Fibroblast of pulmonary artery (primary cell): Measurements from ENCODE around the gene SOX11.

Source experiments
- DNase-seq: peaks from one replicate; pipeline ENCODE4 v3.0.0-alpha.2; 2010; ENCODE audit warnings: low read depth
- H3K4me3 ChIP-seq: replicated peaks from 2 replicates; pipeline ENCODE4 v1.5.1; 2011; ENCODE audit warnings: low read depth, mild to moderate bottlenecking, control low read depth, low read length, moderate library complexity
- CTCF ChIP-seq: IDR thresholded peaks from 2 replicates; pipeline ENCODE4 v1.5.1; 2011; ENCODE audit warnings: mild to moderate bottlenecking, control low read depth, low read length, inconsistent platforms; ENCODE audit errors: missing control alignments

Gene SOX11

GRCh38 chr2:5734859-5735520, 42.8 kb downstream of the SOX11 start:
- H3K4me3 ChIP-seq: no peak overlapping the region
- DNase-seq: no peak
- TF ChIP-seq CTCF: no peak

DNA sequence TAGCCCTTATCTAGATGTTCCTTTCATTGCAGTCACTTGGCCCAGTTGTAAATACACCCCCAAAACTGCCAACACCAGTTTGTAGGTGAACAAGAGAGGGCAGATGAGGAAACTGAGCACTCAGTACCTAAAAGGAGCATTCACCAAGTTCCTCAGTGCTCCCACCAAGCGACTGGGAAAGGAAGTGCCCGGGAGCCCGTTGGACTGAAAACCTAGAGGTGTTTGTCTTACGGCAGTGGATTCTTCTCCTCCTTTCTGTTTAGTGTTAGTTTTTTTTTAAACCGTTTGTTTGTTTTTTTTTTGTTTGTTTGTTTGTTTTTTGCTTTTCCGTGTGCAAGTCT, 43.3 kb downstream of the SOX11 start:
- DNase-seq: no peak
- TF ChIP-seq CTCF: no peak
- H3K4me3 ChIP-seq: no peak overlapping the region

GRCh38 chr2:5736050-5736449, 43.9 kb downstream of the SOX11 start:
- no peak for TF ChIP-seq CTCF
- H3K4me3 ChIP-seq: no peak overlapping the region
- no peak for DNase-seq

DNA sequence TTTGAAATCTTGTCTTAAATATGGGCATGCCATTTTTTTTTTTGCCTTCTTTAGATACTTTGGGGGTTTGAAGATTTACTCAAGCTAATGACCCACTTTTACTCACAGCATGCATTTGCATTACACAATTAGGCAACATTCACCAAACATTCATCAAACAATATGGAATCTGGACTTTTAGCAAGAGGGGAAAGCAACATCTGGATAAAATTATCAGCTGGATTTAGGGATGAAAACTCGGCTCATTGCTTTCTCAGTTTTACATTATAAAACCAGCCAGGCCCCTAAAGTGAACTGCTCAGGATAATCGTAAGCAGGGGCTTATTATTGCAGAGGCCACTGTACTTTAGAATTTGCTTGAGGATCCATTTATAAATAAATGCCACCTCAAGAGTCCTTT, 44.7 kb downstream of the SOX11 start:
- H3K4me3 ChIP-seq: no peak overlapping the region
- no peak for DNase-seq
- TF ChIP-seq CTCF: no peak

DNA sequence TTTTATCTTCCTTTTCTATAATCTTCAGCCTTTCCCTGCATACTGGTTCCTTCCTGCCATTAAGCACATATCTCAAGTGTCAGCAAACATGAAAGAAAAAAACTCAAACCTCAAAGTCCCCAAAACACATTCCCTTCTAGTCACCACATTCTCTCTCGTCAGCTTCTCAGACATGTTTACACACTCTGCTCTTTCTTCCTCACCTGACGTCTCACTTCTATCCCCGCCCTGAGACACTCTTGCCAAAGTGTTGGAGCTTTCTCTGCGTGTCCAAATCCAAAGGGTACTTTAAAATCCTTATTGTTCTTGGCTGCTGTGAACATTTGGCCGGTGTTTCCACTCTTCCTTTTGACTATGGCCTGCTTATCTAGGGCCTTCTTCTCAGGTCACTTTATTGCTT, 47.9 kb downstream of the SOX11 start:
- H3K4me3 ChIP-seq: no peak overlapping the region
- TF ChIP-seq CTCF: no peak
- no peak for DNase-seq

GRCh38 chr2:5740817-5741216, 48.6 kb downstream of the SOX11 start:
- DNase-seq: no peak
- TF ChIP-seq CTCF: no peak
- H3K4me3 ChIP-seq: no peak overlapping the region

- no peak for TF ChIP-seq CTCF
- no peak overlapping the region for H3K4me3 ChIP-seq
- no peak for DNase-seq
These were observed 49.1 kb downstream of the SOX11 start for GRCh38 chr2:5741242-5741641.
